COLO668 (cell line): Measurements from ENCODE around the gene MBD1.
"Not testable (repeated sequence)": the region's sequence is repeated elsewhere in the genome, so short reads cannot be mapped to it uniquely, and the experiment has no call there.

Experiments used
- DNase-seq: peaks from one replicate; lab custom pipeline; 2025; ENCODE audit not compliant: unreplicated experiment; lab: John Stamatoyannopoulos, UW

Gene MBD1

DNA sequence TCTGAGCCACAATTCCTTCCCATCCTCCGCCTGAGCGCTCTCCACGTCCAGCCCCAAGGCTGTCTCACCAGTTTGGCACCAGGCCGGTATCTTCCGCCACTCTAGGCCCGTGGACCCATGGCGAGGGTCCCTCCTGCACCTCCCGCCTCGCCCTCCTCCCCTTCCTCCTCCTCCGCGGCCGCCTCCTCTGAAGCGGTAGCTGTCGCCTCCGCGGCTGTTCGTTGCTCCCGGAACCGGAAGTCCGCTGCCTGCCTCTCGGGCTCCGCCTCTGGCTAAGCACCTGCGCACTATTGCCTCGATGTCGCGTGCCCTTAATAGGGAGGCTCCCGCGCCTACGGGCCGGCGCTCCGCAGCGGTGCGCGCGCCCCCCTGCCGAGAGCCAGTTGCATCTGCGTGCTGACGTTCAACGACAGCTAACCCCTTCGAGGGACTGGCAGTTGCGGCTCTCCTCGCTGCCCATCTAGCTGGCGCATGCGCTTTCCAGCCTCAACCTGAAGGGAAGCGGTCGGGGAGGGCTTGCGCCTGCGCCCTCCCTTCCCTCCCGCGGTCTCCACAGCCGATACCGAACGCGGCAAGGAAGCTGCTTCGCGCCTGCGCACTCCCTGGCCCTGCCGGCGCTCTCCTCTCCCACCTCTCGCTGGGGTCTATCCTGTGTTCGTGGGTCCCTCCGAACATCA lies at the start of gene MBD1:
TSS of gene MBD1 (minus strand) at position 229 of the 677 bp plus-strand sequence. CDS start 1,531 bp downstream, outside the sequence.
- peak; percentile 99 for DNase-seq

GRCh38 chr18:50330176-50330575 lies 48.9 kb upstream of the MBD1 start:
- DNase-seq, result no peak

DNA sequence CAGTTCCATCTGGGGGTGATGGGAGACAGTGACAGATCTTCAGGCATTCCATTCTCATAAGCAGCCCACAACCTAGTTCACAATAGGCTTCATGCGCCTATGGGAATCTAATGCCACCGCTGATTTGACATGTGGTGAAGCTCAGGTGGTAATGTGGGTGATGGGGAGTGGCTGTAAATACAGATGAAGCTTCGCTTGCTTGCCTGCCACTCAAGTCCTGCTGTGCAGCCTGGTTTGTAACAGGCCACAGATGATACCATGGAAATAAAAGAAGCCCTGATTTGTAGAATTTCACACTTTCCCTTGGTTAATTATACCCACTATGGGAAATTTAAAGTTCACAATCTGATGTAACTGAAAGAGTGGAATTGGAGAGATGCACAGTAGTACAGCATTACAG lies 46.7 kb upstream of the MBD1 start:
- no peak for DNase-seq

DNA sequence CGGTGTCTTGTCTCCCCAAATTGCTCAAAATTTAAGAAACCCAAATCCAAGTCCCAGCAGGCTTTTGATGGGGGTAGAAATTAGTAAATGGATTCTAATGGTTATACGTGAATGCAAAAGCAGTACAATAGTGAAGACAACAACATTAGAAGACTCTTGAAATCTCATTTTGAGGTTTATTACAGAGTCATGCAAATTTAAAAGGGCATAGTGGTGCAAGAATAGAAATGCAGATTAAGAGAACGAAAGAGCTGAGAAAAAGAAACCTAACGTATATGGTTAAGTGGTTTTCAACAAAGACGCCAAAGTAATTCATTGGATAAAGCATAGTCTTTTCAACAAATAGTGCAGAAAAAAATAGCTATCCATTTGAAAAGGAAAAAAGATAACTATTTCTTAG lies 39.4 kb upstream of the MBD1 start:
- no peak for DNase-seq

- no peak for DNase-seq
Observed at GRCh38 chr18:50315100-50315871, 34.0 kb upstream of the MBD1 start.

GRCh38 chr18:50313873-50314460 lies 32.6 kb upstream of the MBD1 start:
- DNase-seq, result no peak

GRCh38 chr18:50313031-50313607 lies 31.8 kb upstream of the MBD1 start:
- no peak for DNase-seq

- DNase-seq, result no peak
Observed at GRCh38 chr18:50312296-50313030, 31.1 kb upstream of the MBD1 start.

- no peak for DNase-seq
Observed at GRCh38 chr18:50311650-50312049, 30.3 kb upstream of the MBD1 start.

DNA sequence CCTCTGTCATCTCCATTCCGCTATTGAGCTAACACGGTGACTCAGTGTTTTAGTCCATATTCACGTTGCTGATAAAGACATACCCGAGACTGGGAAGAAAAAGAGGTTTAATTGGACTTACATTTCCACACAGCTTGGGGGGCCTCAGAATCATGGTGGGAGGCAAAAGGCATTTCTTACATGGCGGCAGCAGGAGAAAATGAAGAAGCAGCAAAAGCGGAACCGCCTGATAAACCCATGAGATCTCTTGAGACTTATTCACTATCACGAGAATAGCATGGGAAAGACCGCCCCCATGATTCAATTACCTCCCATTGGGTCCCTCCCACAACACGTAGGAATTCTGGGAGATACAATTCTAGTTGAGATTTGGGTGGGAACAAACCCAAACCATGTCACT lies 28.8 kb upstream of the MBD1 start:
- DNase-seq, result no peak

- not testable (repeated sequence) for DNase-seq
Observed at GRCh38 chr18:50308851-50309250, 27.5 kb upstream of the MBD1 start.

DNA sequence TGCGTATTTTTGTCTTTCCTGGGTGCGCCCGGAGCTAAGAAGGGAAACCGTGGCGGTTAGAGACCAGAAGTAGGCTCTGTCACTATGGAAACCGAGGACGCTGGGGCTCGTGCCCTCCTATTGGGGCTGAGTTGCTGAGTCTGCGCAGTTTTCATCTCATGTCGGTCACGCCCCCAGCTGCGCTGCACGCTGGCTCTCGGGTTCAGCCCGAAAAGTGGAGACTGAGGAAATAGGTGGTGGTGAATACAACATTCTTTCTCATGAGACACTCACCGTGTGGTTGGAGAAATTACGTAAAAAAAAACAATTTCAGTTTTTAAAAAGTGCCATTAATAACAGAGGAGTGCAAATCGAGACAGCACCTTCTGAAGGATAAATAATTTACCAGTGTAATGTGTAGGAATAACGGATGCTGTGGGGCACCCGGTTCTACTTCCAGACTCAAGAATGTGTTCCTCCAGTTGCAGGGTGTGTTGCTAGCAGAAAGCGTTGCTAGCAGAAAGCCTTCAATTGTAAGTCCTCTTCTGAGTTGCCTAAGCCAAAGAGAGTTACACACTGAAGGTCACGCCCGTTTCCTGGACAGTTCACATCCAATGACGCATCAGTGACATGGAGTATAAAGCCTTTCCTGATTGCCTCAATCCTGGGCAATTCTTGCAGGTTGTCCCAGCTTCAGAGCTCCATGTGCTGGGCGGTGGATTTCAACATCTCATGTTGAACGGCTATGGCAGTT lies 26.6 kb upstream of the MBD1 start:
- peak; percentile 87 for DNase-seq

DNA sequence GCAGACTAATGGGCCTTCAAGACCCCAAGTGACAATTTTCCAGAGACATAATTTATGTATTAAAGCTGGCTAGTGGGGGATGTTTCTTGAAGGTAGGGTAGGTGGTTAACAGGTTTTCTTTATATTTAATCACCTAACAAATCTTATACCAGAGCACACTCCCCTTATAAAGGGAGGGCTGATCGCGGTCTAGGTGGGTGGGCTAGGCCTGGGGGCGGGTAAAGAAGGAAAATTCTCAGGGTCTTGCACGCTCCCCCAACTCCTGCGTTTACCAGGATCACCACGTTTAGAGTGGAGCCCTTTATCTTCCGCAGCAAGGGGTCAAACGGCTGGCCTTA lies 26.0 kb upstream of the MBD1 start:
- DNase-seq, result no peak

- no peak for DNase-seq
Observed at GRCh38 chr18:50306944-50307343, 25.6 kb upstream of the MBD1 start.

DNA sequence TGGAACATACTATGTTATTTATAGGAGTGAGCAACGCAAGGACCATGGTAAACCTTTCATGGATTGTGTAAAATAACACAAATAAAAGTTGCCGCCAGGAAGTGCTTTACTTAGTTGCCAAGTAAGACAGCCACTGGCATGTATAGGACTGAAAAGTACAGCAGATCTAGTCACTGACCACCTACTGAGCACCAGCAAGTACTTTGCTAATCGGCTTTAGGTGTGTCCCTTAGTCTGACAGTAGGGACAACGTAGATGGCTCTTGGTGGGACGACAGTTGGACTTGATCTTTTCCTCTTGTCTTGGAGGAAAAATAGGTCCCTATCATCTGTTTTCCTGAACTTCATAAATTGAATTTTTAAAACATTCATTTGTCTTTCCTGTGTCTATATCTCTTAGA lies 19.8 kb upstream of the MBD1 start:
- no peak for DNase-seq

GRCh38 chr18:50299626-50300388 lies 18.5 kb upstream of the MBD1 start:
- no peak for DNase-seq

DNA sequence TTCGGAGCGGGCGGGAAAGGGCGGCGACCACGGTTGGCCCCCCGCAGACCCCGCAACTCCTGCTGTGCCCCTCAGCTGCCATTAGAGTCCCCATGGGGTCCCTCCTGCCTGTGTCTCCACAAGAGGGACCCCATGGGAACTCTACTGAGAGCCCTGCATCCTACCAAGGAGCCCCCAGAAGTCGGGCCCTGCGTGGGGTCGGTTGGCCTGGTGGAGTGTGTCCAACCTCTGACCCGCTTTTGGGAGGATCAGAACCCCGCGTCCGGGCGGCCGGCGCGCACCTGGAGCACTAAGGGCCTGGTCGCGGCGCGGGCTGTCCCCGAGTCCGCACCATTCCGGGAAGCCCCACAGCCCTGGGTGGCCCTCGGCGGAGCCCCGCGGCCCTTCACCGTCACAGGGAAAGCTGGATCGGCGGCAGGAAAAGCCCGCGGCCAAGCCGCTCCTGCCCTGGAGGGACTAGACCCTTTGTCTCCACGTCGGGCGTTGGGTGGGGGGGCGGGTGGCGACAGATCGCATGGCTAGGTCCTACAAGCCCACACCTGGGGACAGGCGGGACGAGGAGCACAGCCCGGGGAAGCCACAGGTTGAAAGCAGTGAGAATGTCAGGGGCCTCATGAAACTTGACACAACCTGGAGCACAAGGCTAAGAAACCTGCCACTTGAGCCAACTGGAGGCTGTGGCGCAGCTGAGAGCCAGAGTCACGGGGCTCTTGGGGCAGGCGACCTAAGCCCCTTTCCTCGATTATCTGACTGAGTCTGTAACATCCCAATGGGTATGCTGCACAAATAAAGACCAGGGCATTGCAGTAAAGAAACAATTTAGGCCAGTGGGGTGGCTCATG lies 17.3 kb upstream of the MBD1 start:
- peak; percentile 30 for DNase-seq

- DNase-seq, result peak; percentile 76
Observed at GRCh38 chr18:50297621-50298442, 16.5 kb upstream of the MBD1 start.
